Coronary artery (tissue), 2 donors: ENCODE measurements around the gene LASP1.

Experiments
- DNase-seq: peaks from one replicate; pipeline ENCODE4 v3.0.0-alpha.2; 2017; ENCODE audit warnings: low spot score
- H3K27ac ChIP-seq, 2 donors: fragments of 200-600 bp; sonication (generic); one replicate each; pipeline ENCODE4 v1.5.1; 2016 to 2019
- H3K4me3 ChIP-seq: fragments of 200-600 bp; sonication (generic); 2 replicates; pipeline ENCODE4 v1.5.1; 2016; ENCODE audit warnings: mild to moderate bottlenecking, moderate library complexity
- CTCF ChIP-seq: fragments of 200-600 bp; sonication (generic); IDR thresholded peaks from one replicate; pipeline ENCODE4 v1.5.1; 2019; ENCODE audit warnings: antibody characterized with exemption

The LASP1 gene

DNA sequence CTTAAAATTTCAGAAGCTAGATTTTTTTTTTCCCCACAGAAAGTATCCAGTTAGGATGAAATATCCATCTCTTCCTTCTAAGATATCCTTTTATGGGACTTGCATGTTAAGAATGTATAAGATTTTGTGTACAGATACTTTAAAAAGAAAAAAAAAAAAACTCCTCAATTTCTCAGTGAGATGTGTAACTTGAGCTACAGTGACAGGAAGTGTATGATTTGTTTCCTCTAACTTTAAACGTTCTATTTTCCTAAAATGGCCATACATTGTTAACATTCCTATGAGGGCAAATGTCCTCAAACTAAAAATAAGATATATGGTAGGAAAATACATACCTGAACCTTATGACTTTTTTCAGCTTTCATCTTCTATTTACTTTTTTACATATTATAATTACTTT is 88.5 kb downstream of the LASP1 start:
- no peak for TF ChIP-seq CTCF
- H3K27ac ChIP-seq = peak overlapping the region; percentile 35 to 38

DNA sequence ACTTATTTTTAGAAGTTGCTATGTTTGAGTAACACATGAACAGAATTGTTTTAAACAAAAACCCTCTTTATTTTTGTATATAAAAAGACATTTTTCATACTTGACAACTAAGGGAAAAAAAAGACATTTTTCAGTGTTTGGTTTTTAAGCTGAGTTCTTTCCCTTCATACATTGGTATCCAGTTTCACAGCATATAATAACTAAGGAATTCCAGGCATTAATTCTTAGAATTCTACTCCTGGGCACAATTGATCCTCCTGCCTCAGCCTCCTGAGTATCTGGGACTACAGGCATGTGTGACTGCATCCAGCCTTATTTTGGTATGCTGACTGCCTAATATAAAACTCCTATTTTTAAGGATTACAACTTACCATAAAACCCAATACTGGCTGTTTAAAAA is 88.9 kb downstream of the LASP1 start:
- no peak for DNase-seq
- no peak for TF ChIP-seq CTCF
- peak overlapping the region; percentile 29 to 38 for H3K27ac ChIP-seq
- no peak overlapping the region for H3K4me3 ChIP-seq

More for the DNA sequence above, 88.5 kb downstream of the LASP1 start:
- no peak for DNase-seq
- H3K4me3 ChIP-seq = no peak overlapping the region

DNA sequence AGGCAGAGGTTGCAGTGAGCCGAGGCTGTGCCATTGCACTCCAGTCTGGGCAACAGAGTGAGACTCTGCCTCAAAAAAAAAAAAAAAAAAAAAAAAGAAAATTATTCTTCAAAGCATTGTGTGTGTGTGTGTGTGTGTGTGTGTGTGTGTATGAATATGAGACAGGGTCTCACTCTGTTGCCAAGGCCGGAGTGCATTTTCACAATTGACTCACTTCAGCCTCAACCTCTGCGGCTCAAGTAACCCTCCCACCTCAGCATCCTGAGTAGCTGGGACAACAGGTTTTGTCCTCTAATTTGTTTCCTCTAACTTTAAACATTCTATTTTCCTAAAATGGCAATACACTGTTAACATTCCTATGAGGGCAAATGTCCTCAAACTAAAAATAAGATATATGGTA is 89.7 kb downstream of the LASP1 start:
- DNase-seq = no peak
- Histone ChIP-seq H3K4me3 (no peak overlapping the region), H3K27ac (peak overlapping the region in 1 of 2 donors; percentile 68)
- TF ChIP-seq CTCF = no peak

GRCh38 chr17:38960402-38960801 is 90.5 kb downstream of the LASP1 start:
- Histone ChIP-seq H3K4me3 (no peak overlapping the region), H3K27ac (no peak overlapping the region)
- TF ChIP-seq CTCF = no peak
- DNase-seq = no peak

DNA sequence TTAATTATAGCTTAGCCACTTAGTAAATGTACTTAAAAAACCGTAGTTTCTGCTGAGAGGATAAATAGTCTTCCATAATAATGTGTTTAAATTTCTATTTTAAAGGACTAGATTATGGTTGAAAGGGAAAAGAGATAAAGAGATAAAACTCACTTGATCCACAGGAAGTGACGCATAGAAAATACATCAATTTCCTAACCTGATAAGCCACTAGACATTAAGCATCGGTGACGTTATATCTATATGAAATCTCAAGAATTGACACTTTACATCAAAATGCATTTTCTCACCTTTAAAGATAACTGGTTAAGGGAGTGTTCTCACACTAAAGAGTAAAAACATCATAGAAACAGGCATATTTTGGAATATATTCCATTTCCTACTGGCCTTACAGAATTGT is 91.6 kb downstream of the LASP1 start:
- TF ChIP-seq CTCF = no peak
- no peak overlapping the region for H3K27ac ChIP-seq
- no peak for DNase-seq

DNA sequence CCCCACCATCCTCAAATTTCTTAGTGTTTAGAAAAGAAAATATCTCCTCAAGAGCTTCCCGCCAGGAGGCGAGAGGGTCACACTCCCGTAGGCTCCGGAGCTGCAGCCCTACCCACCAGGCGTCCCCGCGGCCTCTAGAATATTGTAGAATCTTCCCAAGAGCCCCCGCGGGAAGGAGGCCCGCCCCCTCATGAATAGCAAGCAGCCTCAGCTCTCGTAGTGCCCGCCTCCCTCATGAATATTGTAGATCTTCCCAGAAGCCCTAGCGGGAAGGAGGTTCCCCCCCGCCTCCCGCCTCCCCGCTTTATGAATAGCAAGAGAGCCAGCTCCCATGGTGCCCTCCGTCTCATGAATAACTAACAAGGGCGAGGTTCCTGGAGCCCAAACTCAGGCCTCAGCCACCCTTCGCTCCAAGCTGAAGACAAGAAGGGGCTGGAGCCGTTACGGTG is 97.5 kb downstream of the LASP1 start, which contains the start of gene FBXO47:
Gene FBXO47 (minus strand): TSS at position 114 of the 449 bp plus-strand sequence. CDS start 4,378 bp downstream, outside the sequence.
- Histone ChIP-seq H3K4me3 (peak within 1 kb of the TSS; percentile 46), H3K27ac (peak within 1 kb of the TSS; percentile 29 to 77)
- no peak for TF ChIP-seq CTCF
- peak; percentile 92 for DNase-seq

More for the DNA sequence above, 91.6 kb downstream of the LASP1 start:
- H3K4me3 ChIP-seq = no peak overlapping the region

DNA sequence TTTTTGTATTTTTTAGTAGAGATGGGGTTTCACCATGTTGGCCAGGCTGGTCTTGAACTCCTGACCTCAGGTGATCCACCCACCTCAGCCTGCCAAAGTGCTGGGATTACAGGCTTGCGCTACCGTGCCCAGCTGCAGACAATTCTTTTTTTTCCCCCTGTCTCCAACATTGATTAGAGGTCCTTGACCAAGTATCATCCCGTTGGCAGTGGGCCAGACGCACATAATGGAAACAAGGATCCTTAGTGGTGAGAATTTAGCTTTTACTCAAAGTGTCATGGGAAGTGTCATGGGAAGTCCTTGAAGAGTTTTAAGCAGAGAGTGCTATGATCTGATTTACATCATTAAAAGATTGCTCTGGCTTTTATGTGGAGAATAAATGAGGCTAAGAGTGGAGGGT is 99.4 kb downstream of the LASP1 start:
- Histone ChIP-seq H3K27ac (no peak overlapping the region), H3K4me3 (no peak overlapping the region)
- TF ChIP-seq CTCF = no peak
- DNase-seq = no peak
